HL-60 (cell line): ENCODE results near the gene ZDHHC4.

Experiments used
- DNase-seq, 2 experiments: peaks; one replicate each; pipeline ENCODE4 v3.0.0-alpha.2; 2010 to 2020; ENCODE audit warnings: low read depth in 1 of 2, low spot score in 1 of 2
- H3K27ac ChIP-seq: fragments of 250-450 bp; sonication (Bioruptor Pico); replicated peaks from 2 replicates; pipeline ENCODE4 v1.5.1; 2020; ENCODE audit warnings: mild to moderate bottlenecking, moderate library complexity
- H3K27me3 ChIP-seq: fragments of 250-450 bp; sonication (Bioruptor Pico); 2 replicates; pipeline ENCODE4 v1.5.1; 2021; ENCODE audit warnings: mild to moderate bottlenecking, moderate library complexity; ENCODE audit not compliant: insufficient read depth, poor library complexity, severe bottlenecking
- H3K4me3 ChIP-seq: replicated peaks from 2 replicates; pipeline ENCODE4 v1.5.1; 2011; ENCODE audit warnings: mild to moderate bottlenecking, control low read depth, low read length; ENCODE audit not compliant: insufficient read depth
- GABPA ChIP-seq: IDR thresholded peaks from 2 replicates; pipeline ENCODE4 v1.6.1; 2012; ENCODE audit warnings: low read depth
- POLR2AphosphoS5 ChIP-seq: IDR thresholded peaks from 2 replicates; pipeline ENCODE4 v1.6.1; 2012; ENCODE audit warnings: low read depth
- REST ChIP-seq: IDR thresholded peaks from 2 replicates; pipeline ENCODE4 v1.6.1; 2012; ENCODE audit warnings: low read depth; ENCODE audit not compliant: insufficient replicate concordance
- SPI1 ChIP-seq: IDR thresholded peaks from 2 replicates; pipeline ENCODE4 v1.6.1; 2012; ENCODE audit warnings: low read depth, mild to moderate bottlenecking, borderline replicate concordance
- TF ChIP-seq, protein P1 (sequence below): IDR thresholded peaks from one replicate; pipeline ENCODE4 v1.5.1; 2011; ENCODE audit warnings: low read length, control low read depth, inconsistent platforms; ENCODE audit not compliant: insufficient read depth

Gene ZDHHC4

GRCh38 chr7:6624246-6624611, 47.0 kb downstream of the ZDHHC4 start:
- DNase-seq: no peak
- H3K27me3 ChIP-seq: no peaks in the 10 kb centered on the region
- H3K4me3 ChIP-seq: no peak overlapping the region
- TF ChIP-seq POLR2AphosphoS5 (no peak), GABPA (no peak), SPI1 (no peak), REST (no peak)
- TF ChIP-seq, protein P1, sequence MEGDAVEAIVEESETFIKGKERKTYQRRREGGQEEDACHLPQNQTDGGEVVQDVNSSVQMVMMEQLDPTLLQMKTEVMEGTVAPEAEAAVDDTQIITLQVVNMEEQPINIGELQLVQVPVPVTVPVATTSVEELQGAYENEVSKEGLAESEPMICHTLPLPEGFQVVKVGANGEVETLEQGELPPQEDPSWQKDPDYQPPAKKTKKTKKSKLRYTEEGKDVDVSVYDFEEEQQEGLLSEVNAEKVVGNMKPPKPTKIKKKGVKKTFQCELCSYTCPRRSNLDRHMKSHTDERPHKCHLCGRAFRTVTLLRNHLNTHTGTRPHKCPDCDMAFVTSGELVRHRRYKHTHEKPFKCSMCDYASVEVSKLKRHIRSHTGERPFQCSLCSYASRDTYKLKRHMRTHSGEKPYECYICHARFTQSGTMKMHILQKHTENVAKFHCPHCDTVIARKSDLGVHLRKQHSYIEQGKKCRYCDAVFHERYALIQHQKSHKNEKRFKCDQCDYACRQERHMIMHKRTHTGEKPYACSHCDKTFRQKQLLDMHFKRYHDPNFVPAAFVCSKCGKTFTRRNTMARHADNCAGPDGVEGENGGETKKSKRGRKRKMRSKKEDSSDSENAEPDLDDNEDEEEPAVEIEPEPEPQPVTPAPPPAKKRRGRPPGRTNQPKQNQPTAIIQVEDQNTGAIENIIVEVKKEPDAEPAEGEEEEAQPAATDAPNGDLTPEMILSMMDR: no peak
- no peak overlapping the region for H3K27ac ChIP-seq

GRCh38 chr7:6628045-6628444, 50.8 kb downstream of the ZDHHC4 start:
- Histone ChIP-seq H3K27ac (no peak overlapping the region), H3K4me3 (no peak overlapping the region), H3K27me3 (no peaks in the 10 kb centered on the region)
- TF ChIP-seq GABPA: no peak
- TF ChIP-seq SPI1: no peak
- TF ChIP-seq REST: no peak
- no peak for TF ChIP-seq POLR2AphosphoS5
- TF ChIP-seq, protein P1: no peak
- DNase-seq: no peak

DNA sequence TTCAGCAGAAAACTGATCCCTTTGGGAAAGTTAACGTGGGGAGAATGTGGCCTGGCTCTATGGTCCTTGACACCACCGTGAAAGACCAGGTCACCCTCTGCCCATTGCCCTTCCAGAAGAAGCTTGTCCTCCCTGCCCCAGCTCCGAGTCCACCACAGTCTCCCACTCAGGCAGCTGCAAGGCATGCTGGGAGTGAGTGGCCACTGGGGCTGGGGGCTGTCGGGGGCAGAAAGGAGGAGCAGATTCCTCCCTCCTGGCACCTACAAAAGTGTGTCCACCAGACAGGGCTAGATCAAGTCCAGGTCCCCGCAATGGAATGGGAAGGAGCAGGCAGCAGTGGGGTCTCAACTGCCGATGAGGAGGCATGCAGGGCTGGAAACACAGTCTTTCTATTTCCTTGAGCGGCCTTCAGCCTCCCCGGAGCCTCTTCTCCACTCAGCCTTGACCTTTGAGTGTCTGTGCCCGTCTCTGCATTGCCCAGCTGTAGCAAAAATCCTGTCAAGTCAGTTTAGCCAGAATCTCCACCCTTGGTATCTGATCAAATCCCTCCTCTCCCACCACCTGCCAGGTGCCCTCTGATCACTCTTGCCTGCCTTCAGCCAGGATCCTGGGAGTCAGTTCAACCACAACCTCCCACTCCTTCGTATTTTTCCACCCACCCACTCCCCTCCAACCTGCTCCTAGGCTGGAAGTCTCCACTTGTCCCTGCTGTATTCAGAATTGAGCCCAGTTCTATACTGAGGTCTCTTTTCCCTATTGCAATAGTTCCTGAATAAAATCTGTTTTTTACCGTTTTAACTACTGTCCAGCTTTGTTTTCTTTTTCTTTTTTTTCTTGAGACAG, 53.0 kb downstream of the ZDHHC4 start:
- Histone ChIP-seq H3K27ac (no peak overlapping the region), H3K27me3 (no peaks in the 10 kb centered on the region), H3K4me3 (no peak overlapping the region)
- TF ChIP-seq REST (no peak), POLR2AphosphoS5 (no peak), GABPA (no peak), SPI1 (no peak)
- TF ChIP-seq, protein P1: no peak
- no peak for DNase-seq
